A673 (cell line): ENCODE measurements around the gene ASIC2. TPM values are rescaled to one million over a fixed set of nuclear protein-coding genes. Genes with fewer than 3 reads are reported as not detected.

Experiments
- BruUV-seq: library from RNA; stranded (reverse); fragments of 400-500 nt; replicated peaks from 2 replicates; lab custom pipeline; 2021; lab: Mats Ljungman, UMichigan
- CTCF ChIA-PET: fragments of 300-600 bp; sonication (Branson Sonifier 250); formaldehyde crosslinking; loops from one replicate; lab custom pipeline; 2022; ENCODE audit warnings: antibody characterized with exemption; lab: Charles Lee
- POLR2A ChIA-PET: fragments of 300-600 bp; sonication (Branson Sonifier 250); formaldehyde crosslinking; loops from one replicate; lab custom pipeline; 2022; ENCODE audit warnings: antibody characterized with exemption; ENCODE audit not compliant: low non-redundant PET; lab: Charles Lee
- DNase-seq: peaks from one replicate; pipeline ENCODE4 v3.0.0-alpha.2; 2015; ENCODE audit warnings: low spot score
- H3K27ac ChIP-seq: fragments of 200-600 bp; sonication (generic); 2 replicates; pipeline ENCODE4 v1.5.1; 2016; ENCODE audit warnings: mixed run types, low read depth, mild to moderate bottlenecking, mixed read lengths, antibody characterized with exemption, low read length; ENCODE audit not compliant: poor library complexity, severe bottlenecking
- H3K27me3 ChIP-seq: fragments of 200-600 bp; sonication (generic); replicated peaks from 2 replicates; pipeline ENCODE4 v1.6.1; 2017; ENCODE audit warnings: mixed run types, low read depth, mild to moderate bottlenecking, mixed read lengths, antibody characterized with exemption, low read length; ENCODE audit not compliant: insufficient read depth, poor library complexity
- H3K36me3 ChIP-seq: fragments of 200-600 bp; sonication (generic); 2 replicates; pipeline ENCODE4 v1.6.1; 2016; ENCODE audit warnings: mixed run types, mild to moderate bottlenecking, mixed read lengths, antibody characterized with exemption, low read length; ENCODE audit not compliant: insufficient read depth, poor library complexity, severe bottlenecking
- H3K4me1 ChIP-seq: fragments of 200-600 bp; sonication (generic); 2 replicates; pipeline ENCODE4 v1.6.1; 2017; ENCODE audit warnings: mixed run types, mild to moderate bottlenecking, mixed read lengths, antibody characterized with exemption, low read length; ENCODE audit not compliant: insufficient read depth, poor library complexity, severe bottlenecking
- H3K4me3 ChIP-seq: fragments of 200-600 bp; sonication (generic); 2 replicates; pipeline ENCODE4 v1.5.1; 2016; ENCODE audit warnings: low read depth, mixed run types, mild to moderate bottlenecking, mixed read lengths, low read length; ENCODE audit not compliant: poor library complexity, severe bottlenecking
- H3K9me3 ChIP-seq: fragments of 200-600 bp; sonication (generic); 2 replicates; pipeline ENCODE4 v1.6.1; 2016; ENCODE audit warnings: mixed run types, low read depth, mild to moderate bottlenecking, mixed read lengths, antibody characterized with exemption, low read length; ENCODE audit not compliant: poor library complexity, severe bottlenecking
- CTCF ChIP-seq: fragments of 300-800, 200-600 bp; sonication (generic); conservative IDR thresholded peaks from 2 replicates; pipeline ENCODE4 v1.5.1; 2017; ENCODE audit warnings: low read depth, mild to moderate bottlenecking, antibody characterized with exemption, low read length, moderate library complexity, mixed read lengths
- EZH2 ChIP-seq: fragments of 200-600 bp; sonication (generic); IDR thresholded peaks from 2 replicates; pipeline ENCODE4 v1.6.1; 2017; ENCODE audit warnings: borderline replicate concordance, low read depth, mild to moderate bottlenecking, mixed read lengths, antibody characterized with exemption, low read length; ENCODE audit not compliant: poor library complexity, severe bottlenecking
- intact Hi-C: fragments of 100-400 bp; cut with micrococcal nuclease; formaldehyde crosslinking; loops from one replicate; pipeline ENCODE4 v1.10.0; 2022; ENCODE audit not compliant: unreplicated experiment
- total RNA-seq: library from RNA; stranded (reverse); gene quantifications from 2 replicates; pipeline ENCODE4 v1.2.3, GENCODE V29; 2021

The ASIC2 gene
- total RNA-seq, 1 experiment from 2014 or later: 8.6 TPM

- Histone ChIP-seq H3K36me3 (no peaks in the 10 kb centered on the region), H3K27me3 (no peaks in the 10 kb centered on the region), H3K9me3 (no peaks in the 10 kb centered on the region), H3K4me3 (no peak overlapping the region), H3K4me1 (peaks cover 62% of the 10 kb centered on the region), H3K27ac (peak overlapping the region; percentile 93)
- TF ChIP-seq CTCF: no peak
- TF ChIP-seq EZH2: no peak
- ChIA-PET CTCF (no interaction called here), POLR2A (interaction anchor here (0.6 kb wide), 1 partner anchor 32 kb away, joined by 3 read pairs; no protein-coding TSS in a partner anchor)
- peak; percentile 22 for DNase-seq
- no TSS peak for BruUV-seq
- intact Hi-C loops: loop anchor here (5.0 kb wide), 1 partner anchor 229 kb away; no protein-coding TSS in a partner anchor
Observed at GRCh38 chr17:33266611-33267010, 26.5 kb downstream of the ASIC2 start.

GRCh38 chr17:33266116-33266515 lies 27.0 kb downstream of the ASIC2 start:
- CTCF ChIA-PET: no interaction called here
- DNase-seq: peak; percentile 52
- no peaks in the 10 kb centered on the region for H3K9me3 ChIP-seq
- intact Hi-C loops: loop anchor here (5.0 kb wide), 1 partner anchor 229 kb away; no protein-coding TSS in a partner anchor
- no peaks in the 10 kb centered on the region for H3K27me3 ChIP-seq
- no peaks in the 10 kb centered on the region for H3K36me3 ChIP-seq
- no peak overlapping the region for H3K4me3 ChIP-seq
- H3K4me1 ChIP-seq: peaks cover 57% of the 10 kb centered on the region
- peak overlapping the region; percentile 93 for H3K27ac ChIP-seq
- POLR2A ChIA-PET: no interaction called here
- no TSS peak for BruUV-seq
- TF ChIP-seq EZH2 (no peak), CTCF (no peak)

GRCh38 chr17:33263396-33263795 lies 29.7 kb downstream of the ASIC2 start:
- Histone ChIP-seq H3K27me3 (no peaks in the 10 kb centered on the region), H3K4me1 (peaks cover 39% of the 10 kb centered on the region), H3K27ac (peak overlapping the region; percentile 47), H3K36me3 (no peaks in the 10 kb centered on the region), H3K9me3 (no peaks in the 10 kb centered on the region), H3K4me3 (no peak overlapping the region)
- intact Hi-C loops: no loop called here
- DNase-seq: no peak
- no TSS peak for BruUV-seq
- ChIA-PET POLR2A (no interaction called here), CTCF (no interaction called here)
- TF ChIP-seq EZH2 (no peak), CTCF (no peak)
